Activated naive CD8-positive, alpha-beta T cell treated with anti-CD3 and anti-CD28 coated beads, Interleukin-2, amount 10 ng/mL, durations not matched to agents 7 days and 5 days (primary cell): Measurements from ENCODE around the gene FLT3. TPM values are rescaled to one million over a fixed set of nuclear protein-coding genes. Genes with fewer than 3 reads are reported as not detected.
"Not testable (repeated sequence)": the region's sequence is repeated elsewhere in the genome, so short reads cannot be mapped to it uniquely, and the experiment has no call there.

Experiments used
- ATAC-seq: fragments of 150-1000 bp; cut with Tn5 transposase; one replicate; pipeline ENCODE4 v1.10.0; 2021; ENCODE audit warnings: low read depth, moderate library complexity
- POLR2A ChIA-PET: fragments of 350-600 bp; sonication (Branson Sonifier 250); formaldehyde crosslinking; loops from one replicate; lab custom pipeline; 2021; ENCODE audit warnings: antibody characterized with exemption; lab: Charles Lee
- DNase-seq: peaks from one replicate; pipeline ENCODE4 v3.0.0; 2021
- H3K27ac Mint-ChIP-seq: one replicate; pipeline ENCODE4 v1.8.0; 2022; ENCODE audit warnings: mild to moderate bottlenecking, mixed read lengths
- H3K27me3 Mint-ChIP-seq: one replicate; pipeline ENCODE4 v1.8.0; 2022; ENCODE audit warnings: mild to moderate bottlenecking, moderate library complexity, mixed read lengths
- H3K36me3 Mint-ChIP-seq: one replicate; pipeline ENCODE4 v1.8.0; 2021; ENCODE audit warnings: mild to moderate bottlenecking, mixed read lengths
- H3K4me1 Mint-ChIP-seq: one replicate; pipeline ENCODE4 v1.8.0; 2021; ENCODE audit warnings: mixed read lengths
- H3K4me3 Mint-ChIP-seq: one replicate; pipeline ENCODE4 v1.8.0; 2022; ENCODE audit warnings: mild to moderate bottlenecking, moderate library complexity, mixed read lengths
- H3K9me3 Mint-ChIP-seq: one replicate; pipeline ENCODE4 v1.8.0; 2021; ENCODE audit warnings: mixed read lengths
- total RNA-seq, 2 experiments: library from RNA; stranded (reverse); gene quantifications; one replicate each; pipeline ENCODE4 v1.2.3, GENCODE V29; 2021

FLT3 gene
- total RNA-seq, 2 experiments from 2014 or later = not detected

- no peaks in the 10 kb centered on the region for H3K4me1 Mint-ChIP-seq
- H3K27me3 Mint-ChIP-seq = peaks cover 10% of the 10 kb centered on the region
- H3K27ac Mint-ChIP-seq = no peak overlapping the region
- no peaks in the 10 kb centered on the region for H3K9me3 Mint-ChIP-seq
- POLR2A ChIA-PET = no interaction called here
- no peak for DNase-seq
- H3K4me3 Mint-ChIP-seq = no peak overlapping the region
- ATAC-seq = no peak
- no peaks in the 10 kb centered on the region for H3K36me3 Mint-ChIP-seq
Observed at GRCh38 chr13:28128926-28129325, 28.6 kb upstream of the FLT3 start.

DNA sequence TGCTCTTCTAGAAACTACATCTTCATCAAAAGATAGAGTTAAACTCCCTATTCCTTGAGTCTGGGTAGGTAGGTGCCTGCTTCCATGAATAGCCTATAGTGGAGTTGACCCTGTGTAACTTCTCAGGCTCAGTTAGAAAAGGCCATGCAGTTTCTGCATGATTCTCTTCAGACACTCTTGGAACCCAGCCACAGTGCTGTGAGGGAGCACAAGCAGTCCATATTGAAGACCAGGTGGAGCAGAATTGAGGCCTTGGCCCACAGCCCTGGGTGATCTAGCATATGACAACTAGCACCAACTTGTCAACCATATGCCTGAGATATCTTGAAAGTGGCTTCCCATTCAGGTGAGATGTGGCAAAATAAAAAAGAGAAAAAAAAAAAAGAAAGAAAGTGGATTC is 27.7 kb upstream of the FLT3 start:
- POLR2A ChIA-PET = no interaction called here
- Mint-ChIP-seq H3K27ac (no peak overlapping the region), H3K4me3 (no peak overlapping the region), H3K4me1 (no peaks in the 10 kb centered on the region), H3K9me3 (no peaks in the 10 kb centered on the region), H3K27me3 (peaks cover 10% of the 10 kb centered on the region), H3K36me3 (no peaks in the 10 kb centered on the region)
- ATAC-seq (no peak), DNase-seq (no peak)

DNA sequence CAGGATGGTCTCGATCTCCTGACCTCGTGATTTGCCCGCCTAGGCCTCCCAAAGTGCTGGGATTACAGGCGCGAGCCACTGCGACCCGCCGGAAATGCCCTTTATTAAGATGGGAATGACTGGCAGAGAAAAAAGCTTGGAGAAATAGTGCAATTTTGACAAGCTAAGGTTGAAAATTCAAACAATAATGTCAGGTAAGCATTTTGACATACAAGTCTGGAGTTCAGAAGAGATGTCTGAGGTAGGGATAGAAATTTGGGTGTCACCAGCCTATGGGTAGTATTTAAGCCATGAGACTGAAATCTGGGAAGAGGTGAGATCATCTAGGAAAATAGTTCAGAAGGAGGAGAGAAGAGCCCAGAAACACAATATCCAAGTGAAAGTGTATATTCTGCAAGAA is 20.8 kb upstream of the FLT3 start:
- H3K4me3 Mint-ChIP-seq = no peak overlapping the region
- POLR2A ChIA-PET = no interaction called here
- H3K4me1 Mint-ChIP-seq = peaks cover 4% of the 10 kb centered on the region
- DNase-seq = no peak
- H3K27ac Mint-ChIP-seq = no peak overlapping the region
- no peak for ATAC-seq
- no peaks in the 10 kb centered on the region for H3K36me3 Mint-ChIP-seq
- peaks cover 17% of the 10 kb centered on the region for H3K27me3 Mint-ChIP-seq
- no peaks in the 10 kb centered on the region for H3K9me3 Mint-ChIP-seq

GRCh38 chr13:28120317-28120716 is 19.9 kb upstream of the FLT3 start:
- ATAC-seq (no peak), DNase-seq (no peak)
- Mint-ChIP-seq H3K4me1 (peaks cover 4% of the 10 kb centered on the region), H3K4me3 (no peak overlapping the region), H3K27me3 (peaks cover 18% of the 10 kb centered on the region), H3K36me3 (no peaks in the 10 kb centered on the region), H3K27ac (no peak overlapping the region), H3K9me3 (no peaks in the 10 kb centered on the region)
- POLR2A ChIA-PET = no interaction called here

DNA sequence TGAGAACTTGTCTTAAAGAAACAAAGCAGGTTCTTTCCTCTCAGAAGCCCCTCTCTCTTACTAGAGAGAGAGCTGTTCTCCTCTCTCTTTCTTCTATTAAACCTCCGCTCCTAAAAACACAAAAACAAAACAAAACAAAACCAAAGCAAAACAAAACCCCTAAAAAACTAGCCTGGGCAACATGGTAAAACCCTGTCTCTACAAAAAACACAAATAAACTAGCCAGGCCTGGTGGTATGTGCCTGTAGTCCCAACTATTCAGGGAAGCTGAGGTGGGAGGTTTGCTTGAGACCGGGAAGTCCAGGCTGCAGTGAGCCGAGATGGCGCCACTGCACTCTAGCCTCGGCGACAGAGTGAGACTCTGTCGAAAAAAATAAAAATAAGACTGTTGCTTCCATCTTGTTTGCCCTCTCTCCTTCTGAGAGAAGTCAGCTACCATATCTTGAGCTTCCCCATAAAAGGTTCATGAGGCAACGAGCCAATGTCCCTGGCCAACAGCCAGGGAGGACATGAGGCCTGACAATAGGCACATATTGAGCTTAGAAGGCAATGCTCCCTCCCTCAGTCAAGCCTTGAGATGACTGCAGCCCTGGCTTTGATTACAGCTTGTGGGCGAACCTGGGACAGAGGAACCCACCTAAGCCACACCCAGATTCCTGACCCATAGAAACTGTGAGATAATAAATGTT is 17.5 kb upstream of the FLT3 start:
- Mint-ChIP-seq H3K4me3 (no peak overlapping the region), H3K27me3 (peaks cover 18% of the 10 kb centered on the region), H3K9me3 (no peaks in the 10 kb centered on the region), H3K4me1 (peaks cover 4% of the 10 kb centered on the region), H3K27ac (no peak overlapping the region), H3K36me3 (no peaks in the 10 kb centered on the region)
- no peak for DNase-seq
- POLR2A ChIA-PET = no interaction called here
- no peak for ATAC-seq

DNA sequence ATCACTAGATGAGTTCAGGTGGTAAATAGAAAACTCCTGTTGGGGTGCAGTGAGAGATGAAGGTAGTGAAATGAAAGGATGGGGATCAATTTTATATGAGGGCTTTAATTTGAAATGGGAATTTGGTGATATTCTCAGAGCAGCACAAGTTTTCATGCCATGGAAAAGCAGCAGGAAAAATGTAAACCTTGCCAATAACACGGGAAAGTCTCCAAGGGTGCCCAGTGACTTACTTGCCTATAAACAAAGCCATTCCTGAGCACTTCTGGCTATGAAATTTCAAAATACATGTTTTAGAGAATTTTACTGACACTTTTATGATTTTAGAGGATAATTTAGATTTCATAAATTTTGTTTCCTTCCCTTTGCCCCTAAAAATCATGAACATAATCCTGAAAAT is 16.4 kb upstream of the FLT3 start:
- POLR2A ChIA-PET = no interaction called here
- H3K27ac Mint-ChIP-seq = no peak overlapping the region
- DNase-seq (no peak), ATAC-seq (no peak)
- no peaks in the 10 kb centered on the region for H3K4me1 Mint-ChIP-seq
- H3K9me3 Mint-ChIP-seq = no peaks in the 10 kb centered on the region
- no peak overlapping the region for H3K4me3 Mint-ChIP-seq
- peaks cover 18% of the 10 kb centered on the region for H3K27me3 Mint-ChIP-seq
- no peaks in the 10 kb centered on the region for H3K36me3 Mint-ChIP-seq

DNA sequence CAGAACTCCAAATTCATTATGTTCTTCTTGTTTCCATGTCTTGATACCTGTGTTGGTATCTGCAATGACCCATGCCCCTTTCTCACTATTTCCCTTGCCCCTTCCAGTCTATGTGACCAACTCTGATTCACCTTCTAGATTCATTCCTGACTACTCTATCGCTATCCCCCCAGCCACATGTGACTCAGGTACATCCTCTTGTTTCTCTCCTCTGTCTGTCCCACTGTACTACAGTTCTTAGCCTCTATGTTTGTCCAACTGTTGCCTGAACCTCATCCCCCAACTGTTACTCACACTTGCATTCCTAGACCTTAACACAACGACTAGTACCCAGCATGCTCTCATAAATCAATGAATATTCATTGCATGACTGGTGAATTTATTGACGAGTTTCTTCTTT is 10.0 kb upstream of the FLT3 start:
- Mint-ChIP-seq H3K4me3 (no peak overlapping the region), H3K27me3 (no peaks in the 10 kb centered on the region), H3K27ac (no peak overlapping the region), H3K4me1 (no peaks in the 10 kb centered on the region), H3K36me3 (no peaks in the 10 kb centered on the region), H3K9me3 (no peaks in the 10 kb centered on the region)
- DNase-seq (no peak), ATAC-seq (no peak)
- POLR2A ChIA-PET = no interaction called here

DNA sequence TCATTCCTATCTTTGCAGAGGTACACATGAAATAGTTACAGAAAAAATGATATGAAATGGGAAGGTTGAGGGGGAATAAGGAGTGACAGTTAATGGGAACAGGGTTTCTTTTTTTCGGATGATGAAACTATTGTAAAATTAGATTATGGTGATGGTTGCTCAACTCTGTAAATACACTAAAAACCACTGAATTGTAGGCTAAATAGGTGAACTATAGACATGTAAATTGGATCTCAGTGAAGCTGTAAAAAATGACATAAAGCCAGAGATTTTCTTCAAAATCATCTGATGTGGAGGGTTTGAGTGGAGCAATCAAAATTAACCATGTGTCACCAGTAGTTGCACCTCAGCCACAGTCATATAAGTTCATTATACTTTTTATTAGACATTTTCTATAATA is 6.6 kb upstream of the FLT3 start:
- Mint-ChIP-seq H3K27me3 (peaks cover 13% of the 10 kb centered on the region), H3K36me3 (no peaks in the 10 kb centered on the region), H3K9me3 (no peaks in the 10 kb centered on the region), H3K4me3 (no peak overlapping the region), H3K4me1 (no peaks in the 10 kb centered on the region), H3K27ac (no peak overlapping the region)
- POLR2A ChIA-PET = no interaction called here
- no peak for DNase-seq
- no peak for ATAC-seq

DNA sequence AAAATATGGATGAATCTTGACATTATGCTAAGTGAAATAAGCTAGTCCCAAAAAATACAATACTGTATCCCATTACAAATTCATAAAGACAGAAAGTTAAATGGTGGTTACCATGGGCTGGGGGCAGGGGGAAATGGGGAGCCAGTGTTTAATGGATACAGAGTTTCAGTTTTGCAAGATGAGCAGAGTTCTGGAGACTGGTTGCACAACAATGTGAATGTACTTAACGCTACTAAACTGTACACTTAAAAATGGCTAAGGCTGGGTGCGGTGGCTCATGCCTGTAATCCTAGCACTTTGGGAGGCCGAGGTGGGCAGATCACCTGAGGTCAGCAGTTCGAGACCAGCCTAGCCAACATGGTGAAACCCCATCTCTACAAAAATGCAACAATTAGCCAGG is 1.5 kb upstream of the FLT3 start:
- H3K4me1 Mint-ChIP-seq, POLR2A ChIA-PET, H3K9me3 Mint-ChIP-seq, ATAC-seq, H3K4me3 Mint-ChIP-seq, H3K27ac Mint-ChIP-seq, DNase-seq, H3K36me3 Mint-ChIP-seq: not testable (repeated sequence)
- peaks cover 56% of the 10 kb centered on the region for H3K27me3 Mint-ChIP-seq

DNA sequence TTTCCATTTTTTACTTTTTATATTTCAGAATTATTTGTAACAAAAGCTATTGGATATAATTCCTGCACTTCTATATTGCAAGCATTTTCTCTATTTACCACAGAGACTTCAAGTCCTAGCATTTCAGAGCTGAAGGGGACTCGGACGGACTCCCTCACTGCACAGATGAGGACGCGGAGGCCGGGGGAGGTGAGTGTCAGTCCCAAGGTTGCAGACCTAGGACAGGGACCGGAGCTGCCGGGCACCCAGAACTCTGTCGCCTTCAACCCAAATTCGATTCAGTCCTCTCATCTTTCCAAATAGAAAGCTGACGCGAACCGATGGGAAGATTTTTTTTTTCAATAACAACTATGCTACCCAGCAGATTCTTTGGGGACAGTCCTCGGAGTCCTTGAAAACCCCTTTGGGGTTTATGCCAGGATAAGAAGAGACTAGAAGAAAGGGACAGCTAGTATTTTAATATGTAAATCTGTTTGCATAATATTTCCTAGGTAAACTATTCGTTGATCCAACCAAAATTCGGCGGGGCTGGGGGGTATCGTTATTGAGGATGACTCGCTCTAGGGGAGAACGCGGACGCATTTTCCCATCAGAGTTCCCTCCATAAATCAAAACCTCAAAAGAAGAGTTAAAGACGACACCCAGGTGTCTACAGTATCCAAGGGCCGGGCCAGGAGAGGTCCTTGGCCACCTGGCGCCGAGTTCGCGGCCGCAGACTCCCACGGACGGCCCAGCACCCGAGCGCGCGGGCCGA is 803 bp downstream of the FLT3 start:
- DNase-seq (no peak), ATAC-seq (no peak)
- peaks cover 4% of the 10 kb centered on the region for H3K4me1 Mint-ChIP-seq
- peaks cover 3% of the 10 kb centered on the region for H3K36me3 Mint-ChIP-seq
- peak overlapping the region; percentile 64 for H3K4me3 Mint-ChIP-seq
- POLR2A ChIA-PET = no interaction called here
- H3K9me3 Mint-ChIP-seq = no peaks in the 10 kb centered on the region
- no peak overlapping the region for H3K27ac Mint-ChIP-seq
- peaks cover 74% of the 10 kb centered on the region for H3K27me3 Mint-ChIP-seq

- ATAC-seq (no peak), DNase-seq (no peak)
- Mint-ChIP-seq H3K9me3 (no peaks in the 10 kb centered on the region), H3K4me1 (peaks cover 4% of the 10 kb centered on the region), H3K4me3 (no peak overlapping the region), H3K36me3 (peaks cover 3% of the 10 kb centered on the region), H3K27ac (no peak overlapping the region), H3K27me3 (peaks cover 75% of the 10 kb centered on the region)
- POLR2A ChIA-PET = no interaction called here
Observed at GRCh38 chr13:28097503-28097902, 2.9 kb downstream of the FLT3 start.

GRCh38 chr13:28094306-28094705 is 6.1 kb downstream of the FLT3 start:
- Mint-ChIP-seq H3K27me3 (peaks cover 54% of the 10 kb centered on the region), H3K4me1 (no peaks in the 10 kb centered on the region), H3K4me3 (no peak overlapping the region), H3K27ac (no peak overlapping the region), H3K36me3 (peaks cover 3% of the 10 kb centered on the region), H3K9me3 (peaks cover 2% of the 10 kb centered on the region)
- DNase-seq (no peak), ATAC-seq (no peak)
- POLR2A ChIA-PET = no interaction called here

DNA sequence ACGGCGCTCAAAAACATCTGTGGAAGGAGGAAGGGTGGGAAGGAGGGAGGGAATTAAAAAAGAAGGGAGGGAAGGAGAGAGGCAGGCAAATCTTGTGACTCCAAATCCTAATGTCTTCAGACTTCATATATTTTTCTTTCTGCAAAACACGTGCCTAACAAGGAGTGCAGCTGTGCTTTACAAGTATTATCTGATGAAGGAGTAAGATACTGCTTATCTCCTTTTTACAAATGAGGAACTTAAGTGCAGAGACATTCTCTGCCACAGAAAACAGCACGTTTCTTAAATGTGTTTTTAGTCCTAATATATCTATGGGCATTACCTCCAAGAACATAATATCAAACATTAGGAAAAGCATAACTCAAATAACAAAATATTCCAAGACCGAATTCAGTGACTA is 6.5 kb downstream of the FLT3 start:
- no peak overlapping the region for H3K27ac Mint-ChIP-seq
- peaks cover 2% of the 10 kb centered on the region for H3K9me3 Mint-ChIP-seq
- ATAC-seq (no peak), DNase-seq (no peak)
- H3K27me3 Mint-ChIP-seq = peaks cover 50% of the 10 kb centered on the region
- no peaks in the 10 kb centered on the region for H3K4me1 Mint-ChIP-seq
- H3K4me3 Mint-ChIP-seq = no peak overlapping the region
- peaks cover 2% of the 10 kb centered on the region for H3K36me3 Mint-ChIP-seq
- POLR2A ChIA-PET = no interaction called here

- no peaks in the 10 kb centered on the region for H3K4me1 Mint-ChIP-seq
- DNase-seq = no peak
- POLR2A ChIA-PET = no interaction called here
- no peak overlapping the region for H3K4me3 Mint-ChIP-seq
- H3K27me3 Mint-ChIP-seq = peaks cover 41% of the 10 kb centered on the region
- ATAC-seq = no peak
- H3K36me3 Mint-ChIP-seq = no peaks in the 10 kb centered on the region
- peaks cover 2% of the 10 kb centered on the region for H3K9me3 Mint-ChIP-seq
- no peak overlapping the region for H3K27ac Mint-ChIP-seq
Observed at GRCh38 chr13:28092431-28092830, 7.9 kb downstream of the FLT3 start.
